GM23338 (cell line): ENCODE results near the gene PRPSAP1. TPM values are rescaled to one million over a fixed set of nuclear protein-coding genes. Genes with fewer than 3 reads are reported as not detected.

Experiments
- ATAC-seq: fragments of 200-7000 bp; cut with Tn5 transposase; 3 replicates; pipeline ENCODE4 v1.9.1; 2020
- DNase-seq: peaks from one replicate; pipeline ENCODE4 v3.0.0-alpha.2; 2015; ENCODE audit warnings: low spot score
- H2AFZ ChIP-seq: fragments of 200-600 bp; sonication (generic); 2 replicates; pipeline ENCODE4 v1.8.0; 2016; ENCODE audit warnings: antibody characterized with exemption, mild to moderate bottlenecking, moderate library complexity
- H3F3A ChIP-seq: fragments of 200-600 bp; sonication (generic); replicated peaks from 2 replicates; pipeline ENCODE4 v1.8.0; 2017; ENCODE audit warnings: antibody characterized with exemption, mixed run types, low read depth
- H3K27ac ChIP-seq: fragments of 200-600 bp; sonication (generic); 2 replicates; pipeline ENCODE4 v1.6.1; 2016; ENCODE audit warnings: low read depth
- H3K27me3 ChIP-seq: fragments of 200-600 bp; sonication (generic); 2 replicates; pipeline ENCODE4 v1.8.0; 2016; ENCODE audit warnings: mild to moderate bottlenecking, mixed run types, moderate library complexity; ENCODE audit not compliant: insufficient read depth
- H3K36me3 ChIP-seq: fragments of 200-600 bp; sonication (generic); 2 replicates; pipeline ENCODE4 v1.8.0; 2016; ENCODE audit warnings: mild to moderate bottlenecking; ENCODE audit not compliant: insufficient read depth
- H3K4me1 ChIP-seq: fragments of 200-600 bp; sonication (generic); 2 replicates; pipeline ENCODE4 v1.8.0; 2016; ENCODE audit warnings: mild to moderate bottlenecking, moderate library complexity; ENCODE audit not compliant: insufficient read depth
- H3K4me2 ChIP-seq: fragments of 200-600 bp; sonication (generic); 2 replicates; pipeline ENCODE4 v1.7.1; 2017; ENCODE audit warnings: mixed run types
- H3K4me3 ChIP-seq: fragments of 200-600 bp; sonication (generic); 2 replicates; pipeline ENCODE4 v1.6.1; 2016; ENCODE audit warnings: mixed run types
- H3K79me2 ChIP-seq: fragments of 200-600 bp; sonication (generic); replicated peaks from 2 replicates; pipeline ENCODE4 v1.8.0; 2017; ENCODE audit warnings: mild to moderate bottlenecking; ENCODE audit not compliant: insufficient read depth
- H3K9me2 ChIP-seq: fragments of 200-600 bp; sonication (generic); 2 replicates; pipeline ENCODE4 v1.8.0; 2017; ENCODE audit not compliant: insufficient read depth
- H4K20me1 ChIP-seq: fragments of 200-600 bp; sonication (generic); replicated peaks from 2 replicates; pipeline ENCODE4 v1.8.0; 2017; ENCODE audit warnings: mild to moderate bottlenecking; ENCODE audit not compliant: insufficient read depth
- H3K27ac Mint-ChIP-seq: 2 replicates; pipeline ENCODE4 v1.8.0; 2020; ENCODE audit warnings: inconsistent platforms, mild to moderate bottlenecking, moderate library complexity, mixed read lengths
- H3K27me3 Mint-ChIP-seq: 3 replicates; pipeline ENCODE4 v1.8.0; 2022; ENCODE audit warnings: low read depth, mild to moderate bottlenecking, moderate library complexity, mixed read lengths, inconsistent platforms; ENCODE audit not compliant: insufficient read depth, poor library complexity
- H3K36me3 Mint-ChIP-seq: 3 replicates; pipeline ENCODE4 v1.8.0; 2021; ENCODE audit warnings: low read depth, mild to moderate bottlenecking, inconsistent platforms, moderate library complexity, mixed read lengths
- H3K4me1 Mint-ChIP-seq: 3 replicates; pipeline ENCODE4 v1.8.0; 2020; ENCODE audit warnings: mild to moderate bottlenecking, inconsistent platforms, mixed read lengths
- H3K4me3 Mint-ChIP-seq: 3 replicates; pipeline ENCODE4 v1.8.0; 2021; ENCODE audit warnings: moderate library complexity, mild to moderate bottlenecking, inconsistent platforms, mixed read lengths
- H3K9me3 Mint-ChIP-seq: 3 replicates; pipeline ENCODE4 v1.8.0; 2020; ENCODE audit warnings: moderate library complexity, mild to moderate bottlenecking, inconsistent platforms, mixed read lengths
- CREB1 ChIP-seq: fragments of 250-450 bp; sonication (Bioruptor Pico); IDR thresholded peaks from 2 replicates; pipeline ENCODE4 v1.5.0; 2020; ENCODE audit warnings: low read depth, mild to moderate bottlenecking, moderate library complexity
- ETS1 ChIP-seq: IDR thresholded peaks from 2 replicates; pipeline ENCODE4 v1.6.1; 2016; ENCODE audit warnings: antibody characterized with exemption
- EZH2 ChIP-seq: fragments of 200-600 bp; sonication (generic); IDR thresholded peaks from one replicate; pipeline ENCODE4 v1.8.0; 2017; ENCODE audit warnings: antibody characterized with exemption, mild to moderate bottlenecking, low read depth; ENCODE audit not compliant: unreplicated experiment
- EZH2phosphoT487 ChIP-seq: fragments of 200-600 bp; sonication (generic); IDR thresholded peaks from one replicate; pipeline ENCODE4 v1.8.1; 2018; ENCODE audit warnings: antibody characterized with exemption; ENCODE audit not compliant: unreplicated experiment
- JUNB ChIP-seq: IDR thresholded peaks from one replicate; pipeline ENCODE4 v1.6.1; 2016; ENCODE audit warnings: antibody characterized with exemption; ENCODE audit not compliant: unreplicated experiment
- NANOG ChIP-seq: IDR thresholded peaks from 2 replicates; pipeline ENCODE4 v1.6.1; 2016; ENCODE audit warnings: antibody characterized with exemption, borderline replicate concordance
- POLR2AphosphoS5 ChIP-seq: IDR thresholded peaks from 2 replicates; pipeline ENCODE4 v1.6.1; 2016; ENCODE audit warnings: antibody characterized with exemption, low read depth
- REST ChIP-seq: IDR thresholded peaks from one replicate; pipeline ENCODE4 v1.6.1; 2018; ENCODE audit warnings: antibody characterized with exemption; ENCODE audit not compliant: unreplicated experiment
- ZNF114 ChIP-seq: fragments of 250-450 bp; sonication (Bioruptor Pico); IDR thresholded peaks from 2 replicates; pipeline ENCODE4 v1.5.0; 2020; ENCODE audit warnings: mild to moderate bottlenecking, moderate library complexity
- polyA plus RNA-seq: library from polyadenylated mRNA; unstranded; fragments of >200 nt; fragmentation: Nextera tagmentation; extraction: Ambion mirVana; gene quantifications from 2 replicates; pipeline ENCODE4 v1.2.1, GENCODE V29; 2016
- total RNA-seq: library from RNA; depleted of rRNA; stranded (reverse); fragments of >200 nt; shearing (Covaris generic); gene quantifications from 2 replicates; pipeline ENCODE4 v1.2.3, GENCODE V29; 2014
- TF ChIP-seq, protein P1 (sequence below), 2 experiments: fragments of 200-600 bp in 1 of 2; sonication (generic) in 1 of 2; conservative IDR thresholded peaks; 2 replicates each; pipeline versions ENCODE4 v1.5.1 to v1.6.1; 2016 to 2017; ENCODE audit warnings: antibody characterized with exemption in 2 of 2, low read depth in 2 of 2, mild to moderate bottlenecking in 2 of 2, moderate library complexity in 1 of 2
- TF ChIP-seq, protein P2 (sequence below): fragments of 250-450 bp; sonication (Bioruptor Pico); IDR thresholded peaks from 2 replicates; pipeline ENCODE4 v1.5.0; 2020; ENCODE audit warnings: mild to moderate bottlenecking, moderate library complexity

PRPSAP1 gene
- total and polyA plus RNA-seq, 2 experiments from 2014 or later = 39.5 to 58.8 TPM

GRCh38 chr17:76266244-76266938, 87.3 kb downstream of the PRPSAP1 start (continued):
- TF ChIP-seq JUNB (no peak), EZH2phosphoT487 (no peak), NANOG (no peak)
- TF ChIP-seq, protein P1, sequence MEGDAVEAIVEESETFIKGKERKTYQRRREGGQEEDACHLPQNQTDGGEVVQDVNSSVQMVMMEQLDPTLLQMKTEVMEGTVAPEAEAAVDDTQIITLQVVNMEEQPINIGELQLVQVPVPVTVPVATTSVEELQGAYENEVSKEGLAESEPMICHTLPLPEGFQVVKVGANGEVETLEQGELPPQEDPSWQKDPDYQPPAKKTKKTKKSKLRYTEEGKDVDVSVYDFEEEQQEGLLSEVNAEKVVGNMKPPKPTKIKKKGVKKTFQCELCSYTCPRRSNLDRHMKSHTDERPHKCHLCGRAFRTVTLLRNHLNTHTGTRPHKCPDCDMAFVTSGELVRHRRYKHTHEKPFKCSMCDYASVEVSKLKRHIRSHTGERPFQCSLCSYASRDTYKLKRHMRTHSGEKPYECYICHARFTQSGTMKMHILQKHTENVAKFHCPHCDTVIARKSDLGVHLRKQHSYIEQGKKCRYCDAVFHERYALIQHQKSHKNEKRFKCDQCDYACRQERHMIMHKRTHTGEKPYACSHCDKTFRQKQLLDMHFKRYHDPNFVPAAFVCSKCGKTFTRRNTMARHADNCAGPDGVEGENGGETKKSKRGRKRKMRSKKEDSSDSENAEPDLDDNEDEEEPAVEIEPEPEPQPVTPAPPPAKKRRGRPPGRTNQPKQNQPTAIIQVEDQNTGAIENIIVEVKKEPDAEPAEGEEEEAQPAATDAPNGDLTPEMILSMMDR (conservative IDR thresholded peaks at IDR 0.05; ENCODE audit: low read depth in 2 of 2) = no peak

DNA sequence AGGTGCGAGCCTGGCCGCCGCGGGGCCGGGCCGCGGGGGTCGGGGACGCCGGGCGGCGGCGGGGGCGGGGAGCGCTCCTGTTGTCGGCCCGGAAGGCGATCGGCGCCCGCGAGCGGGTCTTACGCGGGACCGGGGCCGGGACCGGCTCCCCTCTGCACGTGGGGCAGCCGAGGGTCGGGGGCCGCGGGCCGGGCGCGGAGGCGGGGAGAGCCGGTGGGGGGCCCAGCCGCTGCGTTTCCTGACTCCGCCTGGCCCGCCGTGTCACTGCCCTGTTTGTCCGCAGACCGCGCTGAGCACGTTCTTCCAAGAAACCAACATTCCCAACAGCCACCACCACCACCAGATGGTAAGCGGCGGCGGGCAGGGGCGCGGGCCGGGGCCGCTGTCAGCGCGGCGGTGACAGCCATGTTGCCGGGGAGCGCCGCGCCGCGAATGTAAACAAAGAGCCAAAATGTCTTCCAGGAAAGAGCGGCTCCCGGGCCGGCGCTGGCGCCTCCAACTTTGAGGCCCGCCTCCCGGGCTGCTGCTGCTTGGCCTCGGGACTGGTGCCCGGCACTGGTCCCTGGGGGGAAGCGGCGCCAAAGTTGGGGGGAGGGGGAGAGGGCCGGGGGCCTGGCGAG, 88.0 kb downstream of the PRPSAP1 start:
- H4K20me1 ChIP-seq = no peaks in the 10 kb centered on the region
- ATAC-seq (peak; percentile 9), DNase-seq (peak; percentile 73)
- H3K4me3 ChIP-seq = peak overlapping the region; percentile 89
- Mint-ChIP-seq H3K4me1 (peaks cover 48% of the 10 kb centered on the region), H3K9me3 (no peaks in the 10 kb centered on the region), H3K4me3 (peak overlapping the region; percentile 84), H3K27me3 (peaks cover 14% of the 10 kb centered on the region), H3K36me3 (peaks cover 11% of the 10 kb centered on the region; the same call in 2 of the 3 replicates), H3K27ac (0 out of 2 replicates have a peak overlapping the region, but pooled peaks have one; percentile 56)
- peaks cover 22% of the 10 kb centered on the region; the same call in 1 of the 2 replicates for H3K4me1 ChIP-seq
- H3K4me2 ChIP-seq = peak overlapping the region; percentile 84
- H3K27me3 ChIP-seq = no peaks in the 10 kb centered on the region
- H3K36me3 ChIP-seq = no peaks in the 10 kb centered on the region
- no peak overlapping the region for H3K27ac ChIP-seq
- no peaks in the 10 kb centered on the region for H3K9me2 ChIP-seq
- no peak overlapping the region for H2AFZ ChIP-seq
- H3K79me2 ChIP-seq = peaks cover 21% of the 10 kb centered on the region
- H3F3A ChIP-seq = peaks cover 5% of the 10 kb centered on the region; the same call in 1 of the 2 replicates
- TF ChIP-seq, protein P2, sequence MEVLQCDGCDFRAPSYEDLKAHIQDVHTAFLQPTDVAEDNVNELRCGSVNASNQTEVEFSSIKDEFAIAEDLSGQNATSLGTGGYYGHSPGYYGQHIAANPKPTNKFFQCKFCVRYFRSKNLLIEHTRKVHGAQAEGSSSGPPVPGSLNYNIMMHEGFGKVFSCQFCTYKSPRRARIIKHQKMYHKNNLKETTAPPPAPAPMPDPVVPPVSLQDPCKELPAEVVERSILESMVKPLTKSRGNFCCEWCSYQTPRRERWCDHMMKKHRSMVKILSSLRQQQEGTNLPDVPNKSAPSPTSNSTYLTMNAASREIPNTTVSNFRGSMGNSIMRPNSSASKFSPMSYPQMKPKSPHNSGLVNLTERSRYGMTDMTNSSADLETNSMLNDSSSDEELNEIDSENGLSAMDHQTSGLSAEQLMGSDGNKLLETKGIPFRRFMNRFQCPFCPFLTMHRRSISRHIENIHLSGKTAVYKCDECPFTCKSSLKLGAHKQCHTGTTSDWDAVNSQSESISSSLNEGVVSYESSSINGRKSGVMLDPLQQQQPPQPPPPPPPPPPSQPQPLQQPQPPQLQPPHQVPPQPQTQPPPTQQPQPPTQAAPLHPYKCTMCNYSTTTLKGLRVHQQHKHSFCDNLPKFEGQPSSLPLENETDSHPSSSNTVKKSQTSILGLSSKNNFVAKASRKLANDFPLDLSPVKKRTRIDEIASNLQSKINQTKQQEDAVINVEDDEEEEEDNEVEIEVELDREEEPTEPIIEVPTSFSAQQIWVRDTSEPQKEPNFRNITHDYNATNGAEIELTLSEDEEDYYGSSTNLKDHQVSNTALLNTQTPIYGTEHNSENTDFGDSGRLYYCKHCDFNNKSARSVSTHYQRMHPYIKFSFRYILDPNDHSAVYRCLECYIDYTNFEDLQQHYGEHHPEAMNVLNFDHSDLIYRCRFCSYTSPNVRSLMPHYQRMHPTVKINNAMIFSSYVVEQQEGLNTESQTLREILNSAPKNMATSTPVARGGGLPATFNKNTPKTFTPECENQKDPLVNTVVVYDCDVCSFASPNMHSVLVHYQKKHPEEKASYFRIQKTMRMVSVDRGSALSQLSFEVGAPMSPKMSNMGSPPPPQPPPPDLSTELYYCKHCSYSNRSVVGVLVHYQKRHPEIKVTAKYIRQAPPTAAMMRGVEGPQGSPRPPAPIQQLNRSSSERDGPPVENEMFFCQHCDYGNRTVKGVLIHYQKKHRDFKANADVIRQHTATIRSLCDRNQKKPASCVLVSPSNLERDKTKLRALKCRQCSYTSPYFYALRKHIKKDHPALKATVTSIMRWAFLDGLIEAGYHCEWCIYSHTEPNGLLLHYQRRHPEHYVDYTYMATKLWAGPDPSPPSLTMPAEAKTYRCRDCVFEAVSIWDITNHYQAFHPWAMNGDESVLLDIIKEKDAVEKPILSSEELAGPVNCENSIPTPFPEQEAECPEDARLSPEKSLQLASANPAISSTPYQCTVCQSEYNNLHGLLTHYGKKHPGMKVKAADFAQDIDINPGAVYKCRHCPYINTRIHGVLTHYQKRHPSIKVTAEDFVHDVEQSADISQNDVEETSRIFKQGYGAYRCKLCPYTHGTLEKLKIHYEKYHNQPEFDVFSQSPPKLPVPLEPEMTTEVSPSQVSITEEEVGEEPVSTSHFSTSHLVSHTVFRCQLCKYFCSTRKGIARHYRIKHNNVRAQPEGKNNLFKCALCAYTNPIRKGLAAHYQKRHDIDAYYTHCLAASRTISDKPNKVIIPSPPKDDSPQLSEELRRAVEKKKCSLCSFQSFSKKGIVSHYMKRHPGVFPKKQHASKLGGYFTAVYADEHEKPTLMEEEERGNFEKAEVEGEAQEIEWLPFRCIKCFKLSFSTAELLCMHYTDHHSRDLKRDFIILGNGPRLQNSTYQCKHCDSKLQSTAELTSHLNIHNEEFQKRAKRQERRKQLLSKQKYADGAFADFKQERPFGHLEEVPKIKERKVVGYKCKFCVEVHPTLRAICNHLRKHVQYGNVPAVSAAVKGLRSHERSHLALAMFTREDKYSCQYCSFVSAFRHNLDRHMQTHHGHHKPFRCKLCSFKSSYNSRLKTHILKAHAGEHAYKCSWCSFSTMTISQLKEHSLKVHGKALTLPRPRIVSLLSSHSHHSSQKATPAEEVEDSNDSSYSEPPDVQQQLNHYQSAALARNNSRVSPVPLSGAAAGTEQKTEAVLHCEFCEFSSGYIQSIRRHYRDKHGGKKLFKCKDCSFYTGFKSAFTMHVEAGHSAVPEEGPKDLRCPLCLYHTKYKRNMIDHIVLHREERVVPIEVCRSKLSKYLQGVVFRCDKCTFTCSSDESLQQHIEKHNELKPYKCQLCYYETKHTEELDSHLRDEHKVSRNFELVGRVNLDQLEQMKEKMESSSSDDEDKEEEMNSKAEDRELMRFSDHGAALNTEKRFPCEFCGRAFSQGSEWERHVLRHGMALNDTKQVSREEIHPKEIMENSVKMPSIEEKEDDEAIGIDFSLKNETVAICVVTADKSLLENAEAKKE (CRISPR knock-in tag) = no peak
- no peak for TF ChIP-seq JUNB
- no peak for TF ChIP-seq EZH2
- no peak for TF ChIP-seq ETS1
- TF ChIP-seq POLR2AphosphoS5 = no peak
- no peak for TF ChIP-seq CREB1
- TF ChIP-seq REST = no peak
- no peak for TF ChIP-seq ZNF114 (CRISPR knock-in tag)
